Liver (tissue), 3 donors: ENCODE data around the gene RBM27.

Experiments used
- FOXA1 ChIP-seq: IDR thresholded peaks from 2 replicates; pipeline ENCODE4 v1.6.1; 2016; ENCODE audit warnings: antibody characterized with exemption
- TAF1 ChIP-seq: conservative IDR thresholded peaks from 2 replicates; pipeline ENCODE4 v1.6.1; 2016; ENCODE audit warnings: antibody characterized with exemption, mild to moderate bottlenecking
- TF ChIP-seq, protein P1 (sequence below): IDR thresholded peaks from 2 replicates; pipeline ENCODE4 v1.6.1; 2016; ENCODE audit warnings: antibody characterized with exemption, mild to moderate bottlenecking
- TF ChIP-seq, protein P2 (sequence below): fragments of 150-350 bp; IDR thresholded peaks from 2 replicates; pipeline ENCODE4 v1.5.1; 2017; ENCODE audit warnings: improper control_type of control experiment, low read depth, low read length; ENCODE audit not compliant: missing input control
- donor health status: healthy.
- donor health status: healthy.

DNA sequence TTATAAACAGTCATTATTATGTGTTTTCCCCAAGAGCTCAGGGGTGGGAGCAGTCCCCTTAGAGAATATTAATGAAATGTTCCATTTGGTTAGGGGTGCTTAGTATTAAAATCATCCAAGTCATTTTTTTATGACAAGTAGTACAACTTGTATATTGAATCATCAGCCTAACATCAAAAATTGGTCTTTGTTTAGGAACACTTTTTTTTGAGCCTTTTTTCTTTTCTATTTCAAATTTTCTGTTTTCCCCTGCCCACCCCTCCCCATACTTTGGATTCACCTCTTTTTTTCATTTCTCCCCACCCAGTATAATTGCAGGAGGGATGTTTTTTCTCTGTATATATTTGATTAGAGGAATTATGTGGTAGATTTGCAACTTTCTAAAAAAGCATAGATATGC lies 25.8 kb downstream of the RBM27 start:
- TF ChIP-seq, protein P1, sequence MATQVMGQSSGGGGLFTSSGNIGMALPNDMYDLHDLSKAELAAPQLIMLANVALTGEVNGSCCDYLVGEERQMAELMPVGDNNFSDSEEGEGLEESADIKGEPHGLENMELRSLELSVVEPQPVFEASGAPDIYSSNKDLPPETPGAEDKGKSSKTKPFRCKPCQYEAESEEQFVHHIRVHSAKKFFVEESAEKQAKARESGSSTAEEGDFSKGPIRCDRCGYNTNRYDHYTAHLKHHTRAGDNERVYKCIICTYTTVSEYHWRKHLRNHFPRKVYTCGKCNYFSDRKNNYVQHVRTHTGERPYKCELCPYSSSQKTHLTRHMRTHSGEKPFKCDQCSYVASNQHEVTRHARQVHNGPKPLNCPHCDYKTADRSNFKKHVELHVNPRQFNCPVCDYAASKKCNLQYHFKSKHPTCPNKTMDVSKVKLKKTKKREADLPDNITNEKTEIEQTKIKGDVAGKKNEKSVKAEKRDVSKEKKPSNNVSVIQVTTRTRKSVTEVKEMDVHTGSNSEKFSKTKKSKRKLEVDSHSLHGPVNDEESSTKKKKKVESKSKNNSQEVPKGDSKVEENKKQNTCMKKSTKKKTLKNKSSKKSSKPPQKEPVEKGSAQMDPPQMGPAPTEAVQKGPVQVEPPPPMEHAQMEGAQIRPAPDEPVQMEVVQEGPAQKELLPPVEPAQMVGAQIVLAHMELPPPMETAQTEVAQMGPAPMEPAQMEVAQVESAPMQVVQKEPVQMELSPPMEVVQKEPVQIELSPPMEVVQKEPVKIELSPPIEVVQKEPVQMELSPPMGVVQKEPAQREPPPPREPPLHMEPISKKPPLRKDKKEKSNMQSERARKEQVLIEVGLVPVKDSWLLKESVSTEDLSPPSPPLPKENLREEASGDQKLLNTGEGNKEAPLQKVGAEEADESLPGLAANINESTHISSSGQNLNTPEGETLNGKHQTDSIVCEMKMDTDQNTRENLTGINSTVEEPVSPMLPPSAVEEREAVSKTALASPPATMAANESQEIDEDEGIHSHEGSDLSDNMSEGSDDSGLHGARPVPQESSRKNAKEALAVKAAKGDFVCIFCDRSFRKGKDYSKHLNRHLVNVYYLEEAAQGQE: no peak
- TF ChIP-seq, protein P2, sequence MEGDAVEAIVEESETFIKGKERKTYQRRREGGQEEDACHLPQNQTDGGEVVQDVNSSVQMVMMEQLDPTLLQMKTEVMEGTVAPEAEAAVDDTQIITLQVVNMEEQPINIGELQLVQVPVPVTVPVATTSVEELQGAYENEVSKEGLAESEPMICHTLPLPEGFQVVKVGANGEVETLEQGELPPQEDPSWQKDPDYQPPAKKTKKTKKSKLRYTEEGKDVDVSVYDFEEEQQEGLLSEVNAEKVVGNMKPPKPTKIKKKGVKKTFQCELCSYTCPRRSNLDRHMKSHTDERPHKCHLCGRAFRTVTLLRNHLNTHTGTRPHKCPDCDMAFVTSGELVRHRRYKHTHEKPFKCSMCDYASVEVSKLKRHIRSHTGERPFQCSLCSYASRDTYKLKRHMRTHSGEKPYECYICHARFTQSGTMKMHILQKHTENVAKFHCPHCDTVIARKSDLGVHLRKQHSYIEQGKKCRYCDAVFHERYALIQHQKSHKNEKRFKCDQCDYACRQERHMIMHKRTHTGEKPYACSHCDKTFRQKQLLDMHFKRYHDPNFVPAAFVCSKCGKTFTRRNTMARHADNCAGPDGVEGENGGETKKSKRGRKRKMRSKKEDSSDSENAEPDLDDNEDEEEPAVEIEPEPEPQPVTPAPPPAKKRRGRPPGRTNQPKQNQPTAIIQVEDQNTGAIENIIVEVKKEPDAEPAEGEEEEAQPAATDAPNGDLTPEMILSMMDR: no peak
- TF ChIP-seq TAF1 (no peak), FOXA1 (no peak)
